ENCODE results near the gene ASMTL. TPM values are rescaled to one million over a fixed set of nuclear protein-coding genes. Genes with fewer than 3 reads are reported as not detected.

Gene ASMTL
- total RNA-seq, 4 donors from 2014 or later, result 3.4 to 20.3 (median 18.4) TPM

GRCh38 chrX:1453395-1453783 lies 680 bp upstream of the ASMTL start:
- no peak for DNase-seq
- no peaks in the 10 kb centered on the region for H3K27me3 ChIP-seq
- in situ Hi-C loops (cut with MboI; ENCODE audit: low pct_ligation_motif_present in 1 of 4, low pct_unique_long_range_greater_than_20kb in 1 of 4, low sequenced_read_pairs in 3 of 4) (loop anchor here in 3 of 4 donors (10.0 to 25.0 kb wide), 3 partner anchors 134 to 1159 kb away; partner anchors contain the start of gene AKAP17A (in 2 of the 3)), intact Hi-C loops (cut with DNase I; ENCODE audit: low total_unique reads) (loop anchor here (5.0 to 10.0 kb wide), 2 partner anchors 124 to 1141 kb away; no protein-coding TSS in a partner anchor)
- H3K27ac ChIP-seq, result peak overlapping the region; percentile 88 to 100 (median 96)
- H3K4me1 ChIP-seq, result peaks cover 9 to 25% (median 18%) of the 10 kb centered on the region in 4 donors
- peak; percentile 47 for TF ChIP-seq POLR2A (IDR thresholded peaks at IDR 0.05)
- no peak for TF ChIP-seq EP300 (IDR thresholded peaks at IDR 0.05; ENCODE audit: low read depth)
- TF ChIP-seq CTCF (IDR thresholded peaks at IDR 0.05), result no peak
- TF ChIP-seq POLR2AphosphoS5 (IDR thresholded peaks at IDR 0.05), result peak in 2 of 3 donors; percentile 28 to 33
- H3K4me3 ChIP-seq, result peak overlapping the region; percentile 56 to 75 (median 60)
- H3K9me3 ChIP-seq, result no peaks in the 10 kb centered on the region
- WGBS, 2 donors (ENCODE audit: low coverage in 1 of 2), result 0% methylated on average over 8 of the region's 34 CpGs; no CpG with 5 or more reads in 1 of the 2 donors
- H3K36me3 ChIP-seq, result no peaks in the 10 kb centered on the region

- DNase-seq, result peak; percentile 33
Observed at GRCh38 chrX:1451661-1452515, 821 bp downstream of the ASMTL start.

GRCh38 chrX:1451251-1451660 lies 1.5 kb downstream of the ASMTL start:
- no peak for DNase-seq
- 78 to 87% methylated on average over 3 to 6 of the region's 6 CpGs for WGBS, 2 donors (ENCODE audit: low coverage in 1 of 2)
- in situ Hi-C loops (cut with MboI; ENCODE audit: low pct_ligation_motif_present in 1 of 4, low pct_unique_long_range_greater_than_20kb in 1 of 4, low sequenced_read_pairs in 3 of 4), result loop anchor here in 3 of 4 donors (10.0 to 25.0 kb wide), 3 partner anchors 136 to 1161 kb away; partner anchors contain the start of gene AKAP17A (in 2 of the 3)
- Histone ChIP-seq H3K27ac (no peak overlapping the region), H3K36me3 (no peaks in the 10 kb centered on the region), H3K4me1 (peaks cover 9 to 25% (median 18%) of the 10 kb centered on the region in 4 donors), H3K4me3 (peak overlapping the region in 1 of 4 donors; percentile 77), H3K27me3 (no peaks in the 10 kb centered on the region), H3K9me3 (no peaks in the 10 kb centered on the region)
- intact Hi-C loops (cut with DNase I; ENCODE audit: low total_unique reads), result loop anchor here (5.0 to 10.0 kb wide), 2 partner anchors 126 to 1144 kb away; no protein-coding TSS in a partner anchor
- no peak for TF ChIP-seq EP300 (IDR thresholded peaks at IDR 0.05; ENCODE audit: low read depth)
- no peak for TF ChIP-seq POLR2AphosphoS5 (IDR thresholded peaks at IDR 0.05)
- no peak for TF ChIP-seq CTCF (IDR thresholded peaks at IDR 0.05)
- TF ChIP-seq POLR2A (IDR thresholded peaks at IDR 0.05), result no peak

More at GRCh38 chrX:1451661-1452515, 821 bp downstream of the ASMTL start:
- intact Hi-C loops (cut with DNase I; ENCODE audit: low total_unique reads) (loop anchor here (1.0 to 10.0 kb wide), 3 partner anchors 58 to 1143 kb away; no protein-coding TSS in a partner anchor), in situ Hi-C loops (cut with MboI; ENCODE audit: low pct_ligation_motif_present in 1 of 4, low pct_unique_long_range_greater_than_20kb in 1 of 4, low sequenced_read_pairs in 3 of 4) (loop anchor here in 3 of 4 donors (10.0 to 25.0 kb wide), 3 partner anchors 135 to 1160 kb away; partner anchors contain the start of gene AKAP17A (in 2 of the 3))
- peak overlapping the region; percentile 85 to 100 (median 92) for H3K27ac ChIP-seq
- H3K27me3 ChIP-seq, result no peaks in the 10 kb centered on the region
- peak overlapping the region; percentile 77 to 97 (median 84) for H3K4me3 ChIP-seq
- peaks cover 9 to 25% (median 18%) of the 10 kb centered on the region in 4 donors for H3K4me1 ChIP-seq
- no peaks in the 10 kb centered on the region for H3K9me3 ChIP-seq
- H3K36me3 ChIP-seq, result no peaks in the 10 kb centered on the region
- no peak for TF ChIP-seq POLR2AphosphoS5 (IDR thresholded peaks at IDR 0.05)
- no peak for TF ChIP-seq CTCF (IDR thresholded peaks at IDR 0.05)
- TF ChIP-seq POLR2A (IDR thresholded peaks at IDR 0.05), result no peak
- no peak for TF ChIP-seq EP300 (IDR thresholded peaks at IDR 0.05; ENCODE audit: low read depth)
- WGBS, 2 donors (ENCODE audit: low coverage in 1 of 2), result 0 to 29% methylated on average over 7 to 23 of the region's 23 CpGs
